RWPE2 (cell line): ENCODE data around the gene HOXD3.

Source experiments
- ATAC-seq: fragments of 200-7000 bp; cut with Tn5 transposase; 3 replicates; pipeline ENCODE4 v1.9.1; 2021; ENCODE audit warnings: low read depth
- DNase-seq: peaks from one replicate; pipeline ENCODE4 v3.0.0-alpha.2; 2020; ENCODE audit warnings: low spot score
- H3K27ac ChIP-seq: fragments of 450-650 bp; 2 replicates; pipeline ENCODE4 v1.5.1; 2017; ENCODE audit warnings: mild to moderate bottlenecking; ENCODE audit not compliant: poor library complexity, severe bottlenecking
- H3K27me3 ChIP-seq: fragments of 250-450 bp; sonication (Bioruptor Pico); 2 replicates; pipeline ENCODE4 v1.5.1; 2021; ENCODE audit warnings: mild to moderate bottlenecking, moderate library complexity; ENCODE audit not compliant: insufficient read depth, poor library complexity, severe bottlenecking
- H3K36me3 ChIP-seq: fragments of 250-450 bp; sonication (Bioruptor Pico); 2 replicates; pipeline ENCODE4 v1.5.1; 2020; ENCODE audit warnings: low read depth, mild to moderate bottlenecking, moderate library complexity
- H3K4me1 ChIP-seq: fragments of 250-450 bp; sonication (Bioruptor Pico); 2 replicates; pipeline ENCODE4 v1.5.1; 2021; ENCODE audit warnings: mild to moderate bottlenecking, moderate library complexity; ENCODE audit not compliant: insufficient read depth, poor library complexity, severe bottlenecking
- H3K4me3 ChIP-seq: fragments of 250-450 bp; sonication (Bioruptor Pico); 2 replicates; pipeline ENCODE4 v1.5.1; 2021; ENCODE audit warnings: mild to moderate bottlenecking, moderate library complexity; ENCODE audit not compliant: severe bottlenecking
- H3K9me3 ChIP-seq: fragments of 250-450 bp; sonication (Bioruptor Pico); 2 replicates; pipeline ENCODE4 v1.5.1; 2021; ENCODE audit warnings: mild to moderate bottlenecking, moderate library complexity; ENCODE audit not compliant: severe bottlenecking
- TF ChIP-seq, protein P1 (sequence below): fragments of 450-650 bp; IDR thresholded peaks from one replicate; pipeline ENCODE4 v1.5.1; 2017; ENCODE audit warnings: mild to moderate bottlenecking, moderate library complexity; ENCODE audit not compliant: poor library complexity, severe bottlenecking

HOXD3 gene

DNA sequence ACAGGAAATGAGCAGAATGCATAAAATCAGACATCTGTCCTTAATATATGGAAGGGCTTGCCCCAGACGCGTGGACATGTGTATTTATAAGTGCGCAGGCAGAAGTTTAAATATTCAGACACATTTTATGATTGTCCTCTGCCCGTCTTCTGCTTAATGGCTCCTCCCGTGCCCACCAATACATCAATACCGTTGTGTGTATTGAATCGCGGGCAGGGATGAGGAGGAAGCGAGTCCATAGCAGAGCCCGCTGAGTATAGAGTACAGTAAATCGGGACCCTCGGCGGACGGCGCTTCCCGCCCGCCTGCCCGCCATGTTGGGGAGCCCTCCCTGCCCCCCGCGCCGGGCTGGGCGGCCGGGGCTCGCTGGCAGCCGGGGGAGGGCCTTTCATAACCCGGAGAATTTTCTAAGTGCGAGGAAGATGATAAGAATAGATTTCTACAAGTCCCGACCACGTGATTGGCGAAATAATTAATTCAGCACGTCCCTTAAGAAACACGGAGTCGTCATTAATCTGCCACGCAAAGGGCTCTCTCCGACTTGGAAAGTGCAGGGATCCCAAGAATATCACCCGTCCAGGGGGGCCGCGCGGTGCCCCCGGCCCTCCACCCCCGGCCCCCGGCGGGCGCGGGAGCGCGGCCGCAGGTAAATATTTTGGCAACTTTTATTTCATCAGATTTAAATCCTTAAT is at the start of gene HOXD3:
Gene HOXD3, plus strand, starts transcription at position 501 of the 692 bp plus-strand sequence. CDS start 11,808 bp downstream, outside the sequence.
- no peak for ATAC-seq
- no peaks in the 10 kb centered on the region for H3K4me1 ChIP-seq
- DNase-seq: no peak
- peak within 1 kb of the TSS; percentile 13 for H3K4me3 ChIP-seq
- H3K36me3 ChIP-seq: no peaks in the 10 kb centered on the region
- H3K27me3 ChIP-seq: peaks cover 37% of the 10 kb centered on the region
- H3K9me3 ChIP-seq: no peaks in the 10 kb centered on the region
- H3K27ac ChIP-seq: no peak within 1 kb of the TSS
- TF ChIP-seq, protein P1, sequence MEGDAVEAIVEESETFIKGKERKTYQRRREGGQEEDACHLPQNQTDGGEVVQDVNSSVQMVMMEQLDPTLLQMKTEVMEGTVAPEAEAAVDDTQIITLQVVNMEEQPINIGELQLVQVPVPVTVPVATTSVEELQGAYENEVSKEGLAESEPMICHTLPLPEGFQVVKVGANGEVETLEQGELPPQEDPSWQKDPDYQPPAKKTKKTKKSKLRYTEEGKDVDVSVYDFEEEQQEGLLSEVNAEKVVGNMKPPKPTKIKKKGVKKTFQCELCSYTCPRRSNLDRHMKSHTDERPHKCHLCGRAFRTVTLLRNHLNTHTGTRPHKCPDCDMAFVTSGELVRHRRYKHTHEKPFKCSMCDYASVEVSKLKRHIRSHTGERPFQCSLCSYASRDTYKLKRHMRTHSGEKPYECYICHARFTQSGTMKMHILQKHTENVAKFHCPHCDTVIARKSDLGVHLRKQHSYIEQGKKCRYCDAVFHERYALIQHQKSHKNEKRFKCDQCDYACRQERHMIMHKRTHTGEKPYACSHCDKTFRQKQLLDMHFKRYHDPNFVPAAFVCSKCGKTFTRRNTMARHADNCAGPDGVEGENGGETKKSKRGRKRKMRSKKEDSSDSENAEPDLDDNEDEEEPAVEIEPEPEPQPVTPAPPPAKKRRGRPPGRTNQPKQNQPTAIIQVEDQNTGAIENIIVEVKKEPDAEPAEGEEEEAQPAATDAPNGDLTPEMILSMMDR: no peak

DNA sequence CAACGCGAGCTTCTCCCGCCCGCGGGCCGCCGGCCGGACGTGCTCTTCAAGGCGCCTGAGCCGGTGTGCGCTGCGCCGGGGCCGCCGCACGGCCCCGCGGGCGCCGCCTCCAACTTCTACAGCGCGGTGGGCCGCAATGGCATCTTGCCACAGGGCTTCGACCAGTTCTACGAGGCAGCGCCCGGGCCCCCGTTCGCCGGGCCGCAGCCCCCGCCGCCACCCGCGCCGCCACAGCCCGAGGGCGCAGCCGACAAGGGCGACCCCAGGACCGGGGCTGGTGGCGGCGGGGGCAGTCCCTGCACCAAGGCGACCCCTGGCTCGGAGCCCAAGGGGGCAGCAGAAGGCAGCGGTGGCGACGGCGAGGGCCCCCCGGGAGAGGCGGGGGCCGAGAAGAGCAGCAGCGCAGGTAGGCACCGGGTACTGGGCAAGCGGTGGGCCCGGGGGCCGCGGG is 49.4 kb upstream of the HOXD3 start:
- DNase-seq (no peak), ATAC-seq (no peak)
- H3K27ac ChIP-seq: peak overlapping the region; percentile 95
- H3K36me3 ChIP-seq: peaks cover 25% of the 10 kb centered on the region
- H3K9me3 ChIP-seq: no peaks in the 10 kb centered on the region
- no peaks in the 10 kb centered on the region for H3K4me1 ChIP-seq
- TF ChIP-seq, protein P1: no peak
- H3K27me3 ChIP-seq: no peaks in the 10 kb centered on the region
- H3K4me3 ChIP-seq: peak overlapping the region; percentile 56

DNA sequence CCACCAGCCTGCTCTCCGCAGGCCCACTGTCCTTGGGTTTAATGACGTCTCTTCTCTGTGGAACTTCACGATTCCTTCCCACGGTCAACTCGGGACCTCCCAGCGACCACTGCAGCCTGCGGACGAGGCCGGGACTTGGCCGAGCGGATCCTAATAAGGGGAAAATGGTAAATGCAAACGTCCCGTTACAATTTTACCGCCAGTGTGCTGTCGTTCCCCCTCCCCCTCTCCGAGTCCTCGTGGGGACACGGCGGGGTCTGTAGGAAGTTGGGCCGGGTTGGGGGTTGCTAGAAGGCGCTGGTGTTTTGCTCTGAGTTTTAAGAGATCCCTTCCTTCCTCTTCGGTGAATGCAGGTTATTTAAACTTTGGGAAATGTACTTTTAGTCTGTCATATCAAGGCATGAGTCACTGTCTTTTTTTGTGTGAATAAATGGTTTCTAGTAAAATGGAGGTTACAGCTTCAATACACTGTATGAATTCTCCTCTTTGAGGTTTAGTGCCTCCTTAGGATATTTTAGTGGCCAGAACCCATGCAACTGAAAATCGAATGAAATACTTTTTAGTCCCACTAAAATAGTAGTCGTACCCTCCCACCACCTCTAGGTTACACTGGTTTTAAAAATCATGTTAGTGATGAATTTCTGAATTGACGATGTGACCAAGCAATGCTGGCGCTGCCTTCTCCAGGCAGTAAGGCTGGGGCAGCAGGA is 47.8 kb upstream of the HOXD3 start:
- peaks cover 33% of the 10 kb centered on the region for H3K36me3 ChIP-seq
- peak overlapping the region; percentile 95 for H3K27ac ChIP-seq
- no peaks in the 10 kb centered on the region for H3K9me3 ChIP-seq
- no peaks in the 10 kb centered on the region for H3K4me1 ChIP-seq
- TF ChIP-seq, protein P1: no peak
- no peak for ATAC-seq
- peak overlapping the region; percentile 56 for H3K4me3 ChIP-seq
- H3K27me3 ChIP-seq: no peaks in the 10 kb centered on the region
- DNase-seq: no peak

DNA sequence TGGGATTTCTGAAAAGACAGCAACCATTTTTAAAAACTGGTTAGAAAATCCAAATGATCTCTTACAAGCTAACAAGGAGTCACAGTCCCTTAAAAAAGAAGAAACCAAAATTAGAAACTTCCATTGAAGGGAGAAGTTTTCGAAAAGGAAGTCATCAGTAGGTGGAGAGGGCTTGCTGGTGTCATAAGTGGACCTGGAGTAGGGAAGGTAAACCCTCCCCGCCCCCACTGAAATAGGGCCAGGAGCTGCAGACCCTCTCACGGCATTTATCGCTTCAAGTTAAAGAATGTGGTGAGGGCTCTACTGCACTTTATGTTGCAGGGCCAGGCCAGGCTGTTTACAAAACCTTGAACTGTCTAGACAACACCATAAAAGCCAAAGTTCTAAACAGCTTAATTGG is 47.2 kb upstream of the HOXD3 start:
- H3K9me3 ChIP-seq: no peaks in the 10 kb centered on the region
- H3K4me1 ChIP-seq: no peaks in the 10 kb centered on the region
- H3K4me3 ChIP-seq: no peak overlapping the region
- TF ChIP-seq, protein P1: no peak
- no peaks in the 10 kb centered on the region for H3K27me3 ChIP-seq
- peak overlapping the region; percentile 95 for H3K27ac ChIP-seq
- peaks cover 33% of the 10 kb centered on the region for H3K36me3 ChIP-seq
- no peak for ATAC-seq
- DNase-seq: no peak
